ENCODE data around the gene VAV1. TPM values are rescaled to one million over a fixed set of nuclear protein-coding genes. Genes with fewer than 3 reads are reported as not detected.

VAV1 gene
- total and polyA plus RNA-seq, 12 donors: 1.1 to 21.1 (median 9.1) TPM

DNA sequence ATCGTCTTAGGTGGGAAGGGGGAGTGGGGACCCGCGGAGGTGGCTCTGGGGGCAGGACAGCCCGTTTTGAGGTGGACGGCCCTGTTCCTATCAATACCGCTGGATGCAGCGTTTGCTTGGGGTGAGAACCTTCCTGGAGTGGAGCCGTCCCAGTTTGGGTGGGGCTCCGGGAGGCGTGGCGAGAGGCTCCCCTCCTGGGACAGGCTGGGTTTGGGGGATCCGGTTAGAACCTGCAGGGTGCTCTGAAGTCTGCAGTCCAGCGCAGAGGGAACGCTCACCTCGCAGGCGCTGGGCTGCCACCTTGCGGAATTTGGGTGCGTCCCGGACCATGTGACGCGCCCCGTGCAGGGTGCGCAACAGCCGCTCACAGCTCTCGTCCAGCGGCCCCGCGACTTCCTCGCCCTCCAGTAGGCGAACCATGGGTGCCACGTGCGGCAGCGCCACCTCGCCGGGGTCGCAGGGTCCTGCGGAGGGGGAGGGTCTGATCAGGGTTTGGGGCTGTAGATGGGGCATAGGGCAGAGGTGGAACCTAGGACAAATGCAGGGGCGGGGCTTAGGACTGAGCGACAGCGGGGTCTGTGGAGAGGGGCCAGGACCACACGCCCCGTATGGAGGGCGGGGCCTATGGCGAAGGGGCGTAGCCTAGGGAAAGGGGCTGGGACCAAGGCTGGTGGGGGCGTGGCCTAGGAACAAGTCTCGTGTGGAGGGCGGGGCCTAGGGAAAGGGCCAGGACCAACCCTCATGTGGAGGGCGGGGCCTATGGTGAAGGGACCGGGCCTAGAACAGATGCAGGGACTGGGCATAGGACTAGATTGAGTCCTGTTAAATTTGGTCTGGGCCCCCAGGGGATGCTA is 19.1 kb upstream of the VAV1 start:
- intact Hi-C loops (cut with DNase I): loop anchor here in 1 of 2 donors (10.0 kb wide), 1 partner anchor 101 kb away; no protein-coding TSS in a partner anchor
- TF ChIP-seq, protein P1, sequence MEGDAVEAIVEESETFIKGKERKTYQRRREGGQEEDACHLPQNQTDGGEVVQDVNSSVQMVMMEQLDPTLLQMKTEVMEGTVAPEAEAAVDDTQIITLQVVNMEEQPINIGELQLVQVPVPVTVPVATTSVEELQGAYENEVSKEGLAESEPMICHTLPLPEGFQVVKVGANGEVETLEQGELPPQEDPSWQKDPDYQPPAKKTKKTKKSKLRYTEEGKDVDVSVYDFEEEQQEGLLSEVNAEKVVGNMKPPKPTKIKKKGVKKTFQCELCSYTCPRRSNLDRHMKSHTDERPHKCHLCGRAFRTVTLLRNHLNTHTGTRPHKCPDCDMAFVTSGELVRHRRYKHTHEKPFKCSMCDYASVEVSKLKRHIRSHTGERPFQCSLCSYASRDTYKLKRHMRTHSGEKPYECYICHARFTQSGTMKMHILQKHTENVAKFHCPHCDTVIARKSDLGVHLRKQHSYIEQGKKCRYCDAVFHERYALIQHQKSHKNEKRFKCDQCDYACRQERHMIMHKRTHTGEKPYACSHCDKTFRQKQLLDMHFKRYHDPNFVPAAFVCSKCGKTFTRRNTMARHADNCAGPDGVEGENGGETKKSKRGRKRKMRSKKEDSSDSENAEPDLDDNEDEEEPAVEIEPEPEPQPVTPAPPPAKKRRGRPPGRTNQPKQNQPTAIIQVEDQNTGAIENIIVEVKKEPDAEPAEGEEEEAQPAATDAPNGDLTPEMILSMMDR (IDR thresholded peaks at IDR 0.05): peak; percentile 20 to 63 (median 48)
- peak in 1 of 2 donors; percentile 37 for TF ChIP-seq POLR2A (IDR thresholded peaks at IDR 0.05)
- peaks cover 6 to 9% of the 10 kb centered on the region in 2 donors for H3K4me1 ChIP-seq (replicated peaks in 1 of 2)
- H3K36me3 ChIP-seq (replicated peaks in 1 of 2): peaks cover 0 to 33% of the 10 kb centered on the region in 2 donors
- no peaks in the 10 kb centered on the region for H3K27me3 ChIP-seq
- 3 to 6% (median 4%) methylated on average over 14 to 50 of the region's 50 CpGs for WGBS, 4 donors
- peak; percentile 77 to 93 (median 88) for DNase-seq
- H3K9me3 ChIP-seq (replicated peaks in 1 of 3): no peaks in the 10 kb centered on the region
- H3K27ac ChIP-seq: peak overlapping the region in 3 of 5 donors; percentile 14 to 85 (median 47)
- peak overlapping the region in 2 of 4 donors; percentile 46 to 53 for H3K4me3 ChIP-seq

DNA sequence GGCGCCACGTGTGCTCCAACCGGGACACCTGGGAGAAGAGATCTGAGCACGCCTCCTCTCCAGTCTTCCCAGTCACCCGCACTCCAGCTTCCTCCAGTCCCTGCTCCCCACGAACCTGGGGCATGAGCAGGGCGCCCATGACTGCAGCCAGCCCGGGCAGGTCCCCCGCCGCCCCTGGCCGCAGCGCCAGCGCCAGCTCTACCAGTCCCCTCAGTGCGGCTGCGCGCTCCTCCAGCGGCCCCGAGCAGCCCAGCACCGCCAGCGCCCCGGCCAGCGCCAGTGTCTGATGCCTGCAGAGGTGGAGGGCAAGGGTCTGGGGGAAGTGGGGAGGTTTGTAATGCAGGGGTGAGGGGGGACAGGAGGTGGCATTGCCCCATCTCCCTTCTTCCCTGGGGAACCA is 18.4 kb upstream of the VAV1 start:
- WGBS, 4 donors: 90 to 95% (median 93%) methylated on average over 9 to 22 of the region's 22 CpGs
- intact Hi-C loops (cut with DNase I): loop anchor here in 1 of 2 donors (10.0 kb wide), 1 partner anchor 101 kb away; no protein-coding TSS in a partner anchor

DNA sequence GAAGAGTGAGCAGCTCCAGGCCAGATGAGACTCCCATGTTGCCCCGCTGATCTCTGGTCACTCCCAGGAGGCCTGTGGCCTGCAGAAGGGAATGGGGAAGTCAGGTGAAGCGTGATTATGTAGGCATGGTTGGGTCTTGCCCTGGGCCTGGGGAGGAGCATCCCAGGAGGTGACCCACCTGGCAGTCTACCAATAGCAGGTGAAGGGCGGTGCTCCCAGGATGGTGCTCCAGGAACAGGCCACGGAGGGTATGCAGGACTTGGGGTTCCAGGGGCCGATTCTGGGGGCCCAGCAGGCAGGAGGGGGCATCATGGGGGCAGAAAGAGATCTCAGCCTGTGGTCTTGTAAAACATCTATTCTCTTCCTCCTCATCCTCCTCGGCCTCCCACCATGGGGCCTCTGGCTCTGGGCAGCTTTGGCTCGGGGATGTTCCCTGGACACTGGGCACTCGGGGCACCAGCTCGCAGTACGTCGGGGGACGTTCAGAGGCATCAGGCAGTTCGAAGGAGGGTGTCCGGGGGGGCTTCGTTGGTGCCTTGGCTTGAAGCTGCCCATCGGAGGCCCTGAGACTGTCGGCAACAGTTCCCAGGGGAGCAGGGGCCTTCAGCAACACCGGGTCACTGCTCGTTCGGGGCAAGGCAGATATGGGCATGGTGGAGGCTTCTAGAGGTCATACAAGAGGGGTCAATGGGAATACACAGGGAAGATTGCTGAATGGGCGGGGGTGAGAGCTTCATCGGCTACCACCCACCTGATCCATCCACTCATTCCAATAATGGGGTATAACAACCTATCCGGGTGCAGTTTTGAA is 17.6 kb upstream of the VAV1 start:
- H3K4me1 ChIP-seq (replicated peaks in 1 of 2): peaks cover 6 to 9% of the 10 kb centered on the region in 2 donors
- H3K36me3 ChIP-seq (replicated peaks in 1 of 2): peaks cover 0 to 19% of the 10 kb centered on the region in 2 donors
- no peaks in the 10 kb centered on the region for H3K9me3 ChIP-seq (replicated peaks in 1 of 3)
- no peak overlapping the region for H3K4me3 ChIP-seq
- DNase-seq: peak in 1 of 7 donors; percentile 23
- TF ChIP-seq POLR2A (IDR thresholded peaks at IDR 0.05): no peak
- 87 to 96% (median 91%) methylated on average over 8 to 23 of the region's 23 CpGs for WGBS, 4 donors
- no peak overlapping the region for H3K27ac ChIP-seq
- H3K27me3 ChIP-seq: no peaks in the 10 kb centered on the region
- intact Hi-C loops (cut with DNase I): loop anchor here in 1 of 2 donors (10.0 kb wide), 1 partner anchor 100 kb away; no protein-coding TSS in a partner anchor

More for the DNA sequence above, 18.4 kb upstream of the VAV1 start:
- Histone ChIP-seq H3K36me3 (replicated peaks in 1 of 2) (peaks cover 0 to 25% of the 10 kb centered on the region in 2 donors), H3K27ac (no peak overlapping the region), H3K27me3 (no peaks in the 10 kb centered on the region), H3K9me3 (replicated peaks in 1 of 3) (no peaks in the 10 kb centered on the region), H3K4me3 (no peak overlapping the region), H3K4me1 (replicated peaks in 1 of 2) (peaks cover 6 to 9% of the 10 kb centered on the region in 2 donors)
- TF ChIP-seq, protein P1 (IDR thresholded peaks at IDR 0.05): no peak
- no peak for TF ChIP-seq POLR2A (IDR thresholded peaks at IDR 0.05)
- no peak for DNase-seq

DNA sequence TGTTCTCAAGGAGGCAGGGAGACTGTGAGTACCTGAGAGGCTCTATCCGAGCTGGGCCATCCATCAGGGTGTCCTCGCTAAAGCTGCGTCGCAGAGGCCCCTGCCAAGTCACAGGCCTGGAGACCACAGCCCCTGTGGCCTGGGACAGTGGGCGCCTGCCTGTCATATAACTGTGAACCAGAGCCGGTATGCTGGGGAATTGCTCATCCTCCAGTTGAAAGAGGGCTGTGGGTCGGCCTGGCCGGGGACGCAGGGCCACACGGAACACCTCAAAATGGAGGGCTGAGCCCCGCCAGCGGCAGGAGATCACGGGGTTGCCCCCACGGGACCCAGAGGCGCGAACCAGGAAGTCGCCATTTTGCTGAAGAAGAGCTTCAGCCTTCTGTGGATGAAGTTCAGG is 11.9 kb upstream of the VAV1 start:
- Histone ChIP-seq H3K4me1 (replicated peaks in 1 of 2) (no peaks in the 10 kb centered on the region), H3K9me3 (replicated peaks in 1 of 3) (no peaks in the 10 kb centered on the region), H3K27ac (no peak overlapping the region), H3K27me3 (no peaks in the 10 kb centered on the region), H3K36me3 (replicated peaks in 1 of 2) (no peaks in the 10 kb centered on the region), H3K4me3 (no peak overlapping the region)
- TF ChIP-seq, protein P1 (IDR thresholded peaks at IDR 0.05): no peak
- TF ChIP-seq POLR2A (IDR thresholded peaks at IDR 0.05): no peak
- no peak for DNase-seq
- intact Hi-C loops (cut with DNase I): no loop called here
- WGBS, 4 donors: 91 to 92% (median 91%) methylated on average over 7 to 17 of the region's 17 CpGs
